GM19395 (cell line): ENCODE data around the gene PIM3.

Source experiments
- ATAC-seq: cut with Tn5 transposase; IDR thresholded peaks from one replicate; pipeline ENCODE4 v1.9.1; 2021; ENCODE audit warnings: mild to moderate bottlenecking, moderate library complexity; ENCODE audit not compliant: unreplicated experiment

PIM3 gene

GRCh38 chr22:49954354-49954753, 6.2 kb upstream of the PIM3 start:
- ATAC-seq, result no peak

GRCh38 chr22:49954991-49955580, 5.5 kb upstream of the PIM3 start:
- no peak for ATAC-seq

GRCh38 chr22:49955581-49956417, 4.8 kb upstream of the PIM3 start:
- ATAC-seq, result no peak

GRCh38 chr22:49956418-49956770, 4.2 kb upstream of the PIM3 start:
- no peak for ATAC-seq

GRCh38 chr22:49956914-49957825, 3.4 kb upstream of the PIM3 start:
- no peak for ATAC-seq

GRCh38 chr22:49957826-49958365, 2.7 kb upstream of the PIM3 start:
- ATAC-seq, result no peak

- no peak for ATAC-seq
Observed at GRCh38 chr22:49958366-49958921, 2.1 kb upstream of the PIM3 start.

GRCh38 chr22:49958931-49959781, 1.4 kb upstream of the PIM3 start:
- ATAC-seq, result no peak

GRCh38 chr22:49959782-49960158, 802 bp upstream of the PIM3 start:
- ATAC-seq, result no peak

- no peak for ATAC-seq
Observed at GRCh38 chr22:49961005-49961600, 531 bp downstream of the PIM3 start.

GRCh38 chr22:49961601-49962011, 1.0 kb downstream of the PIM3 start:
- no peak for ATAC-seq

GRCh38 chr22:49962012-49962750, 1.6 kb downstream of the PIM3 start:
- ATAC-seq, result no peak

- ATAC-seq, result no peak
Observed at GRCh38 chr22:49962751-49963646, 2.4 kb downstream of the PIM3 start.

GRCh38 chr22:49963647-49964026, 3.1 kb downstream of the PIM3 start:
- no peak for ATAC-seq

- ATAC-seq, result no peak
Observed at GRCh38 chr22:49964136-49965090, 3.8 kb downstream of the PIM3 start.

- ATAC-seq, result no peak
Observed at GRCh38 chr22:49965091-49966040, 4.8 kb downstream of the PIM3 start.
